GM12801 (cell line): ENCODE data around the gene PFKM.

Source experiments
- CTCF ChIP-seq: IDR thresholded peaks from one replicate; pipeline ENCODE4 v1.5.1; 2011; ENCODE audit warnings: control low read depth; ENCODE audit not compliant: insufficient read length; ENCODE audit errors: extremely low read depth

Gene PFKM

GRCh38 chr12:48193623-48194022 lies 74.5 kb downstream of the PFKM start:
- no peak for TF ChIP-seq CTCF

- TF ChIP-seq CTCF: no peak
These were observed 75.6 kb downstream of the PFKM start for GRCh38 chr12:48194799-48195201.
